Measurements from ENCODE around the gene BMP8B.
"Not testable (repeated sequence)": the region's sequence is repeated elsewhere in the genome, so short reads cannot be mapped to it uniquely, and the experiment has no call there.

Gene BMP8B

DNA sequence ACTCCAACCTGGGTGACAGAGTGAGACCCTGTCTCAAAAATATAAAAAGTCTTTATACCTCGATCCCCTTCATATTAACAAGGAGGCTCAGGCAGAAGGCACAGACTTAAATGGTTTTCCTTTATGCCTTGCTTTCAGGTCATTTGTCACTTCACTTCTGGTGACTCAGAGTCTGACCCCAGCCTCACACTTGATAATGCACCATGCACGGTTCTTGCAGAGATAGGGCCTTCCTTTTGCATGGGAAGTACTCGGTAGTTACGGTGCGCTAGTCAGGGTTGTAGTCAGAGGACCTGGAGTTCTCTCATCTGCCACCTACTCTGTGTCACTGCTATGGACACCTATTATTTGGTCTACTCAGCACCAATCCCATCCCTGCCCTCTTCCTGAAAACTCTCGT lies 43.6 kb upstream of the BMP8B start:
- TF ChIP-seq, protein P1, sequence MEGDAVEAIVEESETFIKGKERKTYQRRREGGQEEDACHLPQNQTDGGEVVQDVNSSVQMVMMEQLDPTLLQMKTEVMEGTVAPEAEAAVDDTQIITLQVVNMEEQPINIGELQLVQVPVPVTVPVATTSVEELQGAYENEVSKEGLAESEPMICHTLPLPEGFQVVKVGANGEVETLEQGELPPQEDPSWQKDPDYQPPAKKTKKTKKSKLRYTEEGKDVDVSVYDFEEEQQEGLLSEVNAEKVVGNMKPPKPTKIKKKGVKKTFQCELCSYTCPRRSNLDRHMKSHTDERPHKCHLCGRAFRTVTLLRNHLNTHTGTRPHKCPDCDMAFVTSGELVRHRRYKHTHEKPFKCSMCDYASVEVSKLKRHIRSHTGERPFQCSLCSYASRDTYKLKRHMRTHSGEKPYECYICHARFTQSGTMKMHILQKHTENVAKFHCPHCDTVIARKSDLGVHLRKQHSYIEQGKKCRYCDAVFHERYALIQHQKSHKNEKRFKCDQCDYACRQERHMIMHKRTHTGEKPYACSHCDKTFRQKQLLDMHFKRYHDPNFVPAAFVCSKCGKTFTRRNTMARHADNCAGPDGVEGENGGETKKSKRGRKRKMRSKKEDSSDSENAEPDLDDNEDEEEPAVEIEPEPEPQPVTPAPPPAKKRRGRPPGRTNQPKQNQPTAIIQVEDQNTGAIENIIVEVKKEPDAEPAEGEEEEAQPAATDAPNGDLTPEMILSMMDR (IDR thresholded peaks at IDR 0.05; ENCODE audit: low read length, missing control alignments): no peak
- no peak for DNase-seq (ENCODE audit: low read depth)
- H3K4me3 ChIP-seq (replicated peaks; ENCODE audit: low read depth, low read length): no peak overlapping the region

DNA sequence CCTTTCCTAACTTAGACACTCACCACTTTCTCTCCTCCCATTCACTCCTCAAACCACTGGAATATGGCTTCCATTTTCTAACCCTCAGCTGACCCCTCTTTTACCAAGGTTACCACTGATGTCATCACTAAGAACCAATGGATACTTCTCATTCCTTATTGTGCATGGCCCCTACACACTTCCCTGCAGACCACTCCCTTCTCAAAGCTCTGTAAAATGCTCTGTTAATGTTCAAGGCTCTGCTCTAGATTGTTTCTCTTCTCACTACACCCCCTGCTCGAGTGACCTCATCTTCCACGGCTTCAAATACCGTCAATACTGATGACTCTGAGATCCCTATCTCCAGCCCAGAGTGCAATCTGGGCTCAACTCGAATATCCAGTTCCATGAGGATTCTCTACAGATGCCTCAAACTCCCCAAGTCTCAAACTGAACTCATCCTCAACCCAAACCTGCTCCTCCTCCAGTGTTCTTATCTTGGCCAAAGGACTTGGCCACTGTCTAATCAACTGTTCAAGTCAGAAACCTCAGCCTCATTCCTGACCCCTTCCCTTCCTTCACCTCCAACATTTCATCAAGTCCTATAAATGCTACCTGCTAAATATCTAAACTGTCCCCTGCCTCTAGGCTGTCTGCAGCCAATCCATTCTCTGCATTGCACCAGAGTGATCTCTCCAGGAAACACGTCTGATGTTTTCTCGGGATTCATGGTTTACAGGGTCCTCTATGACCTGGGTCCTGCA lies 41.3 kb upstream of the BMP8B start:
- TF ChIP-seq, protein P1 (IDR thresholded peaks at IDR 0.05; ENCODE audit: low read length, missing control alignments): no peak
- no peak overlapping the region for H3K4me3 ChIP-seq (replicated peaks; ENCODE audit: low read depth, low read length)
- peak; percentile 14 for DNase-seq (ENCODE audit: low read depth)

DNA sequence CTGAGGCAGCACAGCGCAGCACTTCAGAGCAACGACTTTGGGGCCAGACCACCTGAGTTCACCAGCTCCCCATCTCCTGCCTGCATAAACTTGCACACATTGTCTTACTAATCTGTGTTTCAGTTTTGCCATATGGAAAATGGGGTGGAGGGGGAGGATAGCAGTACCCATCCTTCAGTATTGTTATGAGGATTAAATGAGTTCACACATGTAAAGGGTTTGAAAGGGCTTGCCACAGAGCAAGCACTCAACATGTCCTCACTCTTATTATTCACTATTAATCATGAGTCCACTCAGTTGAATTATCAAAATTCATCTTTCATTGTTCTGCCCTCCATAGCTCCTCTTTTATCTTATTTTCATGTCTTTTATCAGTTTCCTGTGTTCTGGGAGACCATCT lies 40.1 kb upstream of the BMP8B start:
- no peak for DNase-seq (ENCODE audit: low read depth)
- H3K4me3 ChIP-seq (replicated peaks; ENCODE audit: low read depth, low read length): no peak overlapping the region
- TF ChIP-seq, protein P1 (IDR thresholded peaks at IDR 0.05; ENCODE audit: low read length, missing control alignments): no peak

DNA sequence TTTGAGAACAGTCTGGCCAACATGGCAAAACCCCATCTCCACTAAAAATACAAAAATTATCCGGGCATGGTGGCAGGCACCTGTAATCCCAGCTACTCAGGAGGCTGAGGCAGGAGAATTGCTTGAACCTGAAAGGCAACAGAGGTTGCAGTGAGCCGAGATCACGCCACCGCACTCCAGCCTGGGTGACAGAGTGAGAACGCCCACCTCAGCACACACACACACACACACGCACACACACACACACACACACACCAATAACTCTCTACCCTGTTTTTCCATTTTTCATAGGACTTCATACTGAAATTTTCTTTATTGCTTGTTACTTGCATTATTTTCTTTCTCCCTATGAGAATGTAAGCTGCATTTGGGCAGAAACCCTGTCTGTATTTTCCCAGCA lies 39.6 kb upstream of the BMP8B start:
- not testable (repeated sequence) for DNase-seq (ENCODE audit: low read depth); H3K4me3 ChIP-seq (replicated peaks; ENCODE audit: low read depth, low read length)

DNA sequence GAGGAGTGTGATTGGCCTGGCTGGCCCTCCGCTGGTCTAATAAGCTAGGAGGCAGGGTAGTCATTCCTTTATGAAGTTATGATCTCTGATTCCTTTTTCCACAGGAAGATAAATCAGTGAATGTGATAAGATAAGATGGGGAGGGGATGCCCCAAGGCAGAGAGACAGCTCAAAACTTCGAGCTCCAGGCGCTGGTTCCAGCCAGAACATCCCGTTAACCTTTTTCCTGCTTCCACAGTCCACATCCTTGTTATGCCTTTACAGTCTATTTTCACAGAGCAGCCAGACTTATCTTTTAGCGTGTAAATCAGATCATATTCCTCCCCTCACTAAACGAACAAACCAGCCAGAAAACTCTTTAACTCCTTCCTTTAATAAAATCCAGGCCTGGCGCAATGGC lies 38.5 kb upstream of the BMP8B start:
- DNase-seq (ENCODE audit: low read depth): no peak
- H3K4me3 ChIP-seq (replicated peaks; ENCODE audit: low read depth, low read length): no peak overlapping the region
- TF ChIP-seq, protein P1 (IDR thresholded peaks at IDR 0.05; ENCODE audit: low read length, missing control alignments): no peak

DNA sequence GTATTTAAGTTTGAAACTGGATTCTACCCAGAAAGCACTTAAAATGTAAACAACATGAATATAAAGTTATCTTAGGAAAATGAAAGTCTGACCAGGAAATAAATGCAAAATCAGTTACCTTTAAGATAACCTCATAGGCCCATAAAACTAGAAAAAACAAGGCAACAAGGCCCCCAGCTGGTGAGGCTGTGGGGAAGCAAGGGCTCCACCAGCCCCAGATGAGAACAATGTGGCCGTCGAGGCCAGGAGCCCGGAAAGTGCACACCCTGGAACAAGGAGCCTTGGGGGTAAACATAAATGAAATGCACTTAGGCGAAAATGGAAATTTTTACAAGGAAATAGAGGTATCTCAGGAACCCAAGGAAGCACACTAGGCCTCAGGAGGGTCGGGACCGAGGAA lies 37.9 kb upstream of the BMP8B start:
- no peak overlapping the region for H3K4me3 ChIP-seq (replicated peaks; ENCODE audit: low read depth, low read length)
- no peak for DNase-seq (ENCODE audit: low read depth)
- TF ChIP-seq, protein P1 (IDR thresholded peaks at IDR 0.05; ENCODE audit: low read length, missing control alignments): no peak

DNA sequence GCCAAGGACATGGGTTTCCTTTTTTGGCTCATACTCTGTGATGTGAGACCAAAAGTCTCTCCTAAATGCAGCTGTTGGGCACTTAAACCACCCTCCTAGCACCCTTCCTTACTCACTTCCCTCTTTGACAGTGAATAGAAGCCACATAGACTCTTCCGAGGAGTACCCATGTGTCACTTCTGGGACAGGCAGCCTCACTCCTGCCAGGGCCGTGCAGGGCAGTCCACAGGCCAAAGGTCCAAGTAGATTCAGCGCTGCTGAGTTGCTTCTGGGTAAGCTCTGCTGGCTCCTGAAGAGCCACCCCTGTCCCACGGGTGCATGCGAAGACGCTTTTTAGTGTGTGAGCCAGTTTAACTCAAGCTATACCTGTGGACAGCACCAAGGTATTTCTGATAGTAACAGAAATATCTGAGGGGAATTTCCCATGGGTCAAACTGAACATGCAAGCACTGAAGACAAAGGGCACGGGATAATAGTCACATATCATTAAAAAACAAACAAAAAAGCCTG lies 36.8 kb upstream of the BMP8B start:
- H3K4me3 ChIP-seq (replicated peaks; ENCODE audit: low read depth, low read length): no peak overlapping the region
- DNase-seq (ENCODE audit: low read depth): no peak
- TF ChIP-seq, protein P1 (IDR thresholded peaks at IDR 0.05; ENCODE audit: low read length, missing control alignments): no peak

DNA sequence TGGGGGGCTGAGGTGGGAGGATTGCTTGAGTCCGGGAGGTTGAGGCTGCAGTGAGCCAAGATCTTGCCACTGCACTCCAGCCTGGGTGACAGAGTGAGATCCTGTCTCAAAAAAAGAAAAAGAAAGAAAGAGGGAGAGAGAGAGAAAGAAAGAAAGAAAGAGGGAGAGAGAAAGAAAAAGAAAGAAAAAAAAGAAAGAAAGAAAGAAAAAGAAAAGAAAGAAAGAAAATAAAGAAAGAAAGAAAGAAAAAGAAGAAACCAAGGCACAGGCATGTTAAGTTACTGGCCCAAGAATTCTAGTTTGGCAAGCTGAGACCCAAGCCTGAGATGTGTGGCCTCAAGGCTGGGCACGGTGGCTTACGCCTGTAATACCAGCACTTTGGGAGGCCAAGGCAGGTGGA lies 34.8 kb upstream of the BMP8B start:
- DNase-seq (ENCODE audit: low read depth); H3K4me3 ChIP-seq (replicated peaks; ENCODE audit: low read depth, low read length): not testable (repeated sequence)
